Liver (tissue), 3 donors: Measurements from ENCODE around the gene IFNA13.

Experiments
- EGR1 ChIP-seq, 2 donors: IDR thresholded peaks; 2 replicates each; pipeline ENCODE4 v1.6.1; 2016 to 2018; ENCODE audit warnings: antibody characterized with exemption in 2 of 2, low read depth in 2 of 2
- GABPA ChIP-seq, 2 donors: IDR thresholded peaks in 1 of 2; conservative IDR thresholded peaks in 1 of 2; 2 replicates each; pipeline ENCODE4 v1.6.1; 2016; ENCODE audit warnings: antibody characterized with exemption in 2 of 2, mild to moderate bottlenecking in 1 of 2, moderate library complexity in 1 of 2
- RAD21 ChIP-seq, 2 donors: IDR thresholded peaks; 2 replicates each; pipeline ENCODE4 v1.6.1; 2016; ENCODE audit warnings: antibody characterized with exemption in 2 of 2, mild to moderate bottlenecking in 2 of 2
- RXRA ChIP-seq, 2 donors: IDR thresholded peaks; 2 replicates each; pipeline ENCODE4 v1.6.1; 2017 to 2018; ENCODE audit warnings: antibody characterized with exemption in 2 of 2, mild to moderate bottlenecking in 1 of 2
- SP1 ChIP-seq: IDR thresholded peaks from 2 replicates; pipeline ENCODE4 v1.6.1; 2018; ENCODE audit warnings: antibody characterized with exemption, mild to moderate bottlenecking
- TAF1 ChIP-seq: conservative IDR thresholded peaks from 2 replicates; pipeline ENCODE4 v1.6.1; 2016; ENCODE audit warnings: antibody characterized with exemption, mild to moderate bottlenecking
- TF ChIP-seq, protein P1 (sequence below): fragments of 150-350 bp; IDR thresholded peaks from 2 replicates; pipeline ENCODE4 v1.5.1; 2017; ENCODE audit warnings: improper control_type of control experiment, low read depth, low read length; ENCODE audit not compliant: missing input control
- TF ChIP-seq, protein P2 (sequence below): IDR thresholded peaks from 2 replicates; pipeline ENCODE4 v1.6.1; 2016; ENCODE audit warnings: antibody characterized with exemption
- TF ChIP-seq, protein P3 (sequence below): IDR thresholded peaks from 2 replicates; pipeline ENCODE4 v1.6.1; 2016; ENCODE audit warnings: antibody characterized with exemption
- donor health status: healthy.
- donor health status: healthy.

DNA sequence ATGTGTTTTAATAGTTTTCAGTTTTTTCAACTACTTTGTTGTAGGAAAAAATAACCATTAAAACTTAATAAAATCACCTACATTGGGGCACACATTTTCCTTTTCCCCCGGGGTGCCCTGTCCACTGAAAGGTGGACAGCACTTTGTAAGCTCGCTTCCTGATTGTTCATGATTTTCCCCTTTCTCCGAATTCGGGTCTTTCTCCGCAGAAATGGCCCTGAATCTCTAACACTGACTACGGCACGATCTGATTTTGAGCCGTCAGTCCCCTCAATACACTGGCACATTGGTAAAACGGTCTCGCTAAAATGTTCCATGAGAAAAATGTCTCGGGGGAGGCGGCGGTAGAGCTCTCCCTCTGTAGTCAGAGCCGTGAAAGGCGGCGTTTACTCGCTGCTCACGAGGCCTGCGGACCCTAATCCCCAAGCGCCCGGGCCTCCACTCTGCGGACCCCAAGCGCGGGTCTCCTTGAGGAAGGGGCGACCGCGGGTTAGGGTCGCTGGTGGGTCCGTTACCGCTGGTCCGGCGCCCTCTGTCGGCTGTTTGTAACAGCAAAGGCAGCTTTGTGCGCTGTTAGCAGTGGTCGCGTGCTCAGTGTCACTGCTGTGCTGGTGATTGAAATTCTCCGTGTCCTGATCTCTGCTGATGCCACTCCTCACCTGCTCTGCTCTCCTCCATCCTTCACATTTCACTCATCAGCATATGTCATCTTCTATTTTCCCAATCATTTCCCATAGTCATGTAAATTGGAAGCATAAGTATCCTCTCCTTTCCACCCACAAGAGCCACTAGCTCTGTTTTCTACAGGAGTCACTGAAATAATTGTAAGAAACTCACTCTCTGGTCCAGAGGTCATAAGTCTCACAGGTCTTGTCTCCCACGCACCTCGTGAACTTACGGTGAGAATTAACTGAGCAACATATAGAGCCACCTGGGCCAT, 28.2 kb upstream of the IFNA13 start:
- TF ChIP-seq RXRA (IDR thresholded peaks at IDR 0.05) (no peak), TAF1 (no peak), EGR1 (IDR thresholded peaks at IDR 0.05; ENCODE audit: low read depth in 2 of 2) (no peak), SP1 (no peak), GABPA (IDR thresholded peaks at IDR 0.05 in 1 of 2, conservative IDR thresholded peaks at IDR 0.05 in 1 of 2) (no peak), RAD21 (IDR thresholded peaks at IDR 0.05) (peak; percentile 62 to 72)
- TF ChIP-seq, protein P1, sequence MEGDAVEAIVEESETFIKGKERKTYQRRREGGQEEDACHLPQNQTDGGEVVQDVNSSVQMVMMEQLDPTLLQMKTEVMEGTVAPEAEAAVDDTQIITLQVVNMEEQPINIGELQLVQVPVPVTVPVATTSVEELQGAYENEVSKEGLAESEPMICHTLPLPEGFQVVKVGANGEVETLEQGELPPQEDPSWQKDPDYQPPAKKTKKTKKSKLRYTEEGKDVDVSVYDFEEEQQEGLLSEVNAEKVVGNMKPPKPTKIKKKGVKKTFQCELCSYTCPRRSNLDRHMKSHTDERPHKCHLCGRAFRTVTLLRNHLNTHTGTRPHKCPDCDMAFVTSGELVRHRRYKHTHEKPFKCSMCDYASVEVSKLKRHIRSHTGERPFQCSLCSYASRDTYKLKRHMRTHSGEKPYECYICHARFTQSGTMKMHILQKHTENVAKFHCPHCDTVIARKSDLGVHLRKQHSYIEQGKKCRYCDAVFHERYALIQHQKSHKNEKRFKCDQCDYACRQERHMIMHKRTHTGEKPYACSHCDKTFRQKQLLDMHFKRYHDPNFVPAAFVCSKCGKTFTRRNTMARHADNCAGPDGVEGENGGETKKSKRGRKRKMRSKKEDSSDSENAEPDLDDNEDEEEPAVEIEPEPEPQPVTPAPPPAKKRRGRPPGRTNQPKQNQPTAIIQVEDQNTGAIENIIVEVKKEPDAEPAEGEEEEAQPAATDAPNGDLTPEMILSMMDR = peak; percentile 62
- TF ChIP-seq, protein P2, sequence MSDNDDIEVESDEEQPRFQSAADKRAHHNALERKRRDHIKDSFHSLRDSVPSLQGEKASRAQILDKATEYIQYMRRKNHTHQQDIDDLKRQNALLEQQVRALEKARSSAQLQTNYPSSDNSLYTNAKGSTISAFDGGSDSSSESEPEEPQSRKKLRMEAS = no peak
- TF ChIP-seq, protein P3, sequence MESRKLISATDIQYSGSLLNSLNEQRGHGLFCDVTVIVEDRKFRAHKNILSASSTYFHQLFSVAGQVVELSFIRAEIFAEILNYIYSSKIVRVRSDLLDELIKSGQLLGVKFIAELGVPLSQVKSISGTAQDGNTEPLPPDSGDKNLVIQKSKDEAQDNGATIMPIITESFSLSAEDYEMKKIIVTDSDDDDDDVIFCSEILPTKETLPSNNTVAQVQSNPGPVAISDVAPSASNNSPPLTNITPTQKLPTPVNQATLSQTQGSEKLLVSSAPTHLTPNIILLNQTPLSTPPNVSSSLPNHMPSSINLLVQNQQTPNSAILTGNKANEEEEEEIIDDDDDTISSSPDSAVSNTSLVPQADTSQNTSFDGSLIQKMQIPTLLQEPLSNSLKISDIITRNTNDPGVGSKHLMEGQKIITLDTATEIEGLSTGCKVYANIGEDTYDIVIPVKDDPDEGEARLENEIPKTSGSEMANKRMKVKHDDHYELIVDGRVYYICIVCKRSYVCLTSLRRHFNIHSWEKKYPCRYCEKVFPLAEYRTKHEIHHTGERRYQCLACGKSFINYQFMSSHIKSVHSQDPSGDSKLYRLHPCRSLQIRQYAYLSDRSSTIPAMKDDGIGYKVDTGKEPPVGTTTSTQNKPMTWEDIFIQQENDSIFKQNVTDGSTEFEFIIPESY = no peak
